Measurements from ENCODE around the gene SNCAIP.

The SNCAIP gene

DNA sequence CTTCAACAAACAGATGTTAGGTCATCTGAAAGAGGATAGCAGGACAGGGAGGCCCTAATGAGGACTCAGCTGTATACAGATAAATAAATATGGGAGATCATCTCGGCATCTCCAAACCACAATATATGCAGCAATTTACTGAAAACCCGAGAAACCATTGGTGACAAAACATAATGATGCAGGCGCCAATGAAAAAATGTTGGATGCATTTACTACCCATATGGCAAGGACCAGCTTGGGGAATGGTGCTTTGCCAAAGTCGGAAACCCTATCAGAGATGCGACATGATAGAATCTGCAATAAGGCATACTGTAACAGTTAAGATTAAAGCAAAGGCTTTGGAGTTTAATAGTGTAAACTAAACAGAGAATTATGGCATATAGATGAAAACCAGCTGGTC, 92.0 kb downstream of the SNCAIP start:
- Histone ChIP-seq H3K4me3 (ENCODE audit: low read depth, low read length) (no peak overlapping the region), H3K79me2 (no peaks in the 10 kb centered on the region), H3K4me2 (ENCODE audit: low read length) (no peak overlapping the region), H3K4me1 (no peaks in the 10 kb centered on the region), H3K27ac (no peak overlapping the region), H3K27me3 (ENCODE audit: control insufficient read depth, insufficient read depth, low read length) (no peaks in the 10 kb centered on the region), H3K9me3 (ENCODE audit: control insufficient read depth, low read length) (no peaks in the 10 kb centered on the region), H3K9ac (no peak overlapping the region), H3K36me3 (ENCODE audit: control insufficient read depth, insufficient read depth, low read length) (no peaks in the 10 kb centered on the region), H2AFZ (no peak overlapping the region)
- TF ChIP-seq, protein P1, sequence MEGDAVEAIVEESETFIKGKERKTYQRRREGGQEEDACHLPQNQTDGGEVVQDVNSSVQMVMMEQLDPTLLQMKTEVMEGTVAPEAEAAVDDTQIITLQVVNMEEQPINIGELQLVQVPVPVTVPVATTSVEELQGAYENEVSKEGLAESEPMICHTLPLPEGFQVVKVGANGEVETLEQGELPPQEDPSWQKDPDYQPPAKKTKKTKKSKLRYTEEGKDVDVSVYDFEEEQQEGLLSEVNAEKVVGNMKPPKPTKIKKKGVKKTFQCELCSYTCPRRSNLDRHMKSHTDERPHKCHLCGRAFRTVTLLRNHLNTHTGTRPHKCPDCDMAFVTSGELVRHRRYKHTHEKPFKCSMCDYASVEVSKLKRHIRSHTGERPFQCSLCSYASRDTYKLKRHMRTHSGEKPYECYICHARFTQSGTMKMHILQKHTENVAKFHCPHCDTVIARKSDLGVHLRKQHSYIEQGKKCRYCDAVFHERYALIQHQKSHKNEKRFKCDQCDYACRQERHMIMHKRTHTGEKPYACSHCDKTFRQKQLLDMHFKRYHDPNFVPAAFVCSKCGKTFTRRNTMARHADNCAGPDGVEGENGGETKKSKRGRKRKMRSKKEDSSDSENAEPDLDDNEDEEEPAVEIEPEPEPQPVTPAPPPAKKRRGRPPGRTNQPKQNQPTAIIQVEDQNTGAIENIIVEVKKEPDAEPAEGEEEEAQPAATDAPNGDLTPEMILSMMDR (IDR thresholded peaks at IDR 0.05), result no peak

DNA sequence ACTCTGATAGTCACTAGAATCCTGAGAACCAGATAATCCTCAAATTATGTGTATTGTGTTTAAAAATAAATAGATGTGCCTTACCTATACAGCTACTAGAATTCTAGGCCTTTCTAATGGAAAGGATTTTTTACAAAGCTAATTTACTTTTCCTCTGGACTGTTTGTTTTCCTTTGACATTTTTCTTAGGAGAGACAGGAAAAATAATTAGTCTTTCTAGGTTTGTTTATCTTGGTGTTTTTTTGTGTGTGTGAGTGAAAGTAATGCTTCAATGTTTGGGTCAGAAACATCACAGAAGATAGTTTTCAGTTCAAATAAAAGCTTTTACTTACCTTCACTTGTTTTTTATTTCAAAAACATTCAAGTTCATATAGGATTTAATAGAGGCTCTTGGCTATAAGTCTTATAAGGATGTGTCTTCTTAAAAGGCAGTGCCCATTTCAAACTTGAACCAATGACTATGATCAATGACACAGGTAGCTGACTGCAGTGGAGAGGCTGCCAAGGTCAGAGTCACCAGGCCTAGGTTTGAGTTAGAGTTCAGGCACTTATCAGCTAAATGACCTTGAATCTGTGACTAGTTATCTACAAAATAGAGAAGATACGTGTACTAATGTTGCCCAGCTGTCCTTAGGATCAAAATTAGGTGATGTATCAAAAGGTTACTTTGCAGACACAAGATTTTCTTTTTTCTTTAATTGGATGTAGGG, 92.8 kb downstream of the SNCAIP start:
- no peaks in the 10 kb centered on the region for H3K4me1 ChIP-seq
- H3K4me3 ChIP-seq (ENCODE audit: low read depth, low read length), result no peak overlapping the region
- H3K79me2 ChIP-seq, result no peaks in the 10 kb centered on the region
- H3K27me3 ChIP-seq (ENCODE audit: control insufficient read depth, insufficient read depth, low read length), result no peaks in the 10 kb centered on the region
- H3K36me3 ChIP-seq (ENCODE audit: control insufficient read depth, insufficient read depth, low read length), result no peaks in the 10 kb centered on the region
- no peak overlapping the region for H3K9ac ChIP-seq
- no peak overlapping the region for H2AFZ ChIP-seq
- no peak overlapping the region for H3K4me2 ChIP-seq (ENCODE audit: low read length)
- no peak overlapping the region for H3K27ac ChIP-seq
- H3K9me3 ChIP-seq (ENCODE audit: control insufficient read depth, low read length), result no peaks in the 10 kb centered on the region
- TF ChIP-seq, protein P1 (IDR thresholded peaks at IDR 0.05), result no peak

DNA sequence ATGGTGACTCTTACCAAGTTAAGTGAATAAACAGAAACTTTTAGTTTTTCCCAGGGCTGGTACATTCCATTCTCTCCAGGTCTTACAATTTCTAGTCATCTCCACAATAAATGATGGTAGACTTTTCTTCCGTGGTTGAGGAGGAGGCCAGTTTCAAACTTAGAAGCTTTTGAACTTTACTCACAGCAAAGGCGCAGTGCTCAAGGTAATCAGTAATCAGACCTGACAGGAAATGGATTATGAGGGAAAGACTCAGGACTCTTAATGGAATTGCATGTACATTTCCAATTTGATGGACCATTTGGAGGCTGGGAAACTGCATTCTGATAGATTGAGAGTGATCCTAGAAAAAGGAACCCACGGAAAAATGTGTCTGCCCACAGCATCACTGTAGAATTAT, 93.7 kb downstream of the SNCAIP start:
- TF ChIP-seq, protein P1 (IDR thresholded peaks at IDR 0.05), result no peak
- Histone ChIP-seq H3K4me2 (ENCODE audit: low read length) (no peak overlapping the region), H3K9ac (no peak overlapping the region), H3K9me3 (ENCODE audit: control insufficient read depth, low read length) (no peaks in the 10 kb centered on the region), H3K4me3 (ENCODE audit: low read depth, low read length) (no peak overlapping the region), H3K27ac (no peak overlapping the region), H2AFZ (no peak overlapping the region), H3K4me1 (no peaks in the 10 kb centered on the region), H3K27me3 (ENCODE audit: control insufficient read depth, insufficient read depth, low read length) (no peaks in the 10 kb centered on the region), H3K79me2 (no peaks in the 10 kb centered on the region), H3K36me3 (ENCODE audit: control insufficient read depth, insufficient read depth, low read length) (no peaks in the 10 kb centered on the region)

DNA sequence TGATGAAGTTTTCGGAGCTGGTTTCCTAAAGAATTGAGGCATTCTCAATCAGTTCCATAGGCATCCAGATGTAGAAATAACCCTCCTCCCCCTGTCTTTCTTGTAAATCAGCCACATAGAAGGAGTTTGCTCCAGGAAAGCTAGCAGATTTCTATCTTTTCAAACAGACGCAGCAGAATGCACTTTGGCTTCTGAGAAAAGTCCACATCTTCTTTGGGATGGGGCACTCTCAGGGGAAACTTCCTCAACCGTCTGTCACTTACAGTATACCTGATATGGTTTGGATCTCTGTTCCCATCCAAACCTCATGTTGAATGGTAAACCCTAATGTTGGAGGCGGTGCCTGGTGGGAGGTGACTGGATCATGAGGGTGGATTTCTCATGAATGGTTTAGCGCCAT, 94.1 kb downstream of the SNCAIP start:
- H3K4me2 ChIP-seq (ENCODE audit: low read length), result no peak overlapping the region
- TF ChIP-seq, protein P1 (IDR thresholded peaks at IDR 0.05), result no peak

DNA sequence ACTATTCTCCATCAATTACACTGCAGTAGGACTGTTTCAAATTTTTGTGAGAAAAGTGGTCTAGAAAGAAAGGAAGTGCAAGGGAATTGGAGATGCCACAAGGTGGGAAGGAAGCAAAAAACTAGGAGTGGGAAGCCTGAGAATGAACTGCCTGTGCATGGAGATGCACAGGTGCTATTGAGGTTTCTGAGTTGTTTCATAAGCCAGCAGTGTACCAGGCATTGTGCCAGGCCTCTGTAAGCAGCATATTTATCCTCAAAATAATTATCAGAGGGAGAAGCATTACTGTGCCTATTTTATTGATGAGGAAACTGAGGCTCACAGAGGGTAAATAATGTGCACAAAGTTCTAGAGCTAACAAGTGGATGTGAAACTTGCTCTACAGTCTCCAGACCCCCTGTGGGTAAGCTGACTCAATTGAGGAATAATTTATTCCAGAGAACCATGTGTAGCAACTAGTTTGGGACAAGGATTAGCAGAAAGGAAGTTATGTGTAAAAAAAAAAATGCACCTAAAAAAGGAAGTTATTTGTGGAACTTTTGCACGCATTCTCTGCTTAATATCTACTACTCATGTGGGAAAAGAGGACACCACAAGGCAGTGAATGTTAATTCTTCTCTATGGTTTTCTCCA, 96.7 kb downstream of the SNCAIP start:
- no peaks in the 10 kb centered on the region for H3K79me2 ChIP-seq
- H3K4me1 ChIP-seq, result no peaks in the 10 kb centered on the region
- no peaks in the 10 kb centered on the region for H3K9me3 ChIP-seq (ENCODE audit: control insufficient read depth, low read length)
- no peak overlapping the region for H3K9ac ChIP-seq
- TF ChIP-seq, protein P1 (IDR thresholded peaks at IDR 0.05), result no peak
- no peaks in the 10 kb centered on the region for H3K36me3 ChIP-seq (ENCODE audit: control insufficient read depth, insufficient read depth, low read length)
- H3K27ac ChIP-seq, result no peak overlapping the region
- H2AFZ ChIP-seq, result no peak overlapping the region
- H3K4me3 ChIP-seq (ENCODE audit: low read depth, low read length), result no peak overlapping the region
- H3K27me3 ChIP-seq (ENCODE audit: control insufficient read depth, insufficient read depth, low read length), result no peaks in the 10 kb centered on the region
- no peak overlapping the region for H3K4me2 ChIP-seq (ENCODE audit: low read length)

More for the DNA sequence above, 94.1 kb downstream of the SNCAIP start:
- Histone ChIP-seq H2AFZ (no peak overlapping the region), H3K36me3 (ENCODE audit: control insufficient read depth, insufficient read depth, low read length) (no peaks in the 10 kb centered on the region), H3K27ac (no peak overlapping the region), H3K27me3 (ENCODE audit: control insufficient read depth, insufficient read depth, low read length) (no peaks in the 10 kb centered on the region), H3K79me2 (no peaks in the 10 kb centered on the region), H3K4me3 (ENCODE audit: low read depth, low read length) (no peak overlapping the region), H3K4me1 (no peaks in the 10 kb centered on the region), H3K9me3 (ENCODE audit: control insufficient read depth, low read length) (no peaks in the 10 kb centered on the region), H3K9ac (no peak overlapping the region)

All from parathyroid adenoma (tissue), 2 donors.